Thoracic aorta (tissue), 2 donors: ENCODE results near the gene GUCA1A. TPM values are rescaled to one million over a fixed set of nuclear protein-coding genes. Genes with fewer than 3 reads are reported as not detected.

ENCODE experiments used
- ATAC-seq: fragments of 150-250 bp; one replicate; pipeline ENCODE4 v1.8.0; 2017; ENCODE audit warnings: low read depth; ENCODE audit not compliant: insufficient number of reproducible peaks, low FRiP score
- DNase-seq: peaks from one replicate; pipeline ENCODE4 v3.0.0-alpha.2; 2020; ENCODE audit warnings: low spot score
- H3K27ac ChIP-seq, 2 donors: fragments of 200-600 bp; sonication (generic); 1 replicate in 1 of 2; 2 replicates in 1 of 2; pipeline ENCODE4 v1.5.1; 2016; ENCODE audit warnings: mild to moderate bottlenecking in 2 of 2, moderate library complexity in 2 of 2
- H3K27me3 ChIP-seq: fragments of 200-600 bp; sonication (generic); replicated peaks from 2 replicates; pipeline ENCODE4 v1.6.0; 2016; ENCODE audit warnings: mild to moderate bottlenecking; ENCODE audit not compliant: insufficient read depth
- H3K36me3 ChIP-seq: fragments of 200-600 bp; sonication (generic); one replicate; pipeline ENCODE4 v1.5.1; 2016
- H3K4me1 ChIP-seq, 2 donors: fragments of 200-600 bp; sonication (generic); 1 replicate in 1 of 2; 2 replicates in 1 of 2; pipeline versions ENCODE4 v1.5.1 to v1.6.0; 2016; ENCODE audit warnings: low read depth in 2 of 2, mild to moderate bottlenecking in 1 of 2; ENCODE audit not compliant: control insufficient read depth in 1 of 2
- H3K4me3 ChIP-seq: fragments of 200-600 bp; sonication (generic); 2 replicates; pipeline ENCODE4 v1.5.1; 2016; ENCODE audit warnings: mild to moderate bottlenecking
- H3K9me3 ChIP-seq: fragments of 200-600 bp; sonication (generic); 2 replicates; pipeline ENCODE4 v1.5.1; 2016
- total RNA-seq, 2 donors: library from RNA; depleted of rRNA; stranded (reverse); fragments of >200 nt; gene quantifications; one replicate each; pipeline versions ENCODE4 v1.1.0 to v1.2.3, GENCODE V29; 2016
- TF ChIP-seq, protein P1 (sequence below): fragments of 200-600 bp; sonication (generic); IDR thresholded peaks from one replicate; pipeline ENCODE4 v1.5.1; 2019; ENCODE audit warnings: antibody characterized with exemption

The GUCA1A gene
- total RNA-seq, 2 donors from 2014 or later: not detected

DNA sequence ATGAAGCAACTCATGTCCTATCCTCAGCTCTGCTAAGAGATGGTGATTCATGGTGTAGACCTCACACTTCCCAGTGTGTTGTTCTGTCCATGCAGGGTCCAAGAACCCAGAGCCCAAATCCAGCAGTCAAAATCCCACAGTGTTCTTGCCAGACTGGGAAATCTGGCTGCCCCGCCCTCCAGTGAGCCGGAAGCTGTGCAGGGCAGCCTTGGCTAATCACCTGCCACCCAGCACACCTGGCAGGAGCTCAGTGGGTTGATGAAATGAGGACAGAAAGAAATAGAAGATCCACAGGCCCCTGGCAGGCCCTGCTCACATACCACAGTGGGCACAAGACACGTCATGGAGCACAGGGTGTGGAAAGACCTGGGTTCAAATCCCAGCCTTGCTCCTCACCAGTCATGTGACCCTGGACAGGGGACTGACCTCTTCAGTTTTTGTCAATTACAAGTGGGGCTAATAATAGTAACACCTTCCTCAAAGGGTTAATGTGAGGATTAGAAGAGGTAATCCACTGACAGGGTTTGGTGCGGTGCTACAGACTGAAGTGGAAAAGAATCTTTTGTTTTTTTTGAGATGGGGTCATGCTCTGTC, 13.6 kb upstream of the GUCA1A start:
- no peak overlapping the region for H3K27ac ChIP-seq
- DNase-seq (no peak), ATAC-seq (no peak)
- no peak overlapping the region for H3K4me3 ChIP-seq
- H3K9me3 ChIP-seq: no peaks in the 10 kb centered on the region
- no peaks in the 10 kb centered on the region for H3K27me3 ChIP-seq
- TF ChIP-seq, protein P1, sequence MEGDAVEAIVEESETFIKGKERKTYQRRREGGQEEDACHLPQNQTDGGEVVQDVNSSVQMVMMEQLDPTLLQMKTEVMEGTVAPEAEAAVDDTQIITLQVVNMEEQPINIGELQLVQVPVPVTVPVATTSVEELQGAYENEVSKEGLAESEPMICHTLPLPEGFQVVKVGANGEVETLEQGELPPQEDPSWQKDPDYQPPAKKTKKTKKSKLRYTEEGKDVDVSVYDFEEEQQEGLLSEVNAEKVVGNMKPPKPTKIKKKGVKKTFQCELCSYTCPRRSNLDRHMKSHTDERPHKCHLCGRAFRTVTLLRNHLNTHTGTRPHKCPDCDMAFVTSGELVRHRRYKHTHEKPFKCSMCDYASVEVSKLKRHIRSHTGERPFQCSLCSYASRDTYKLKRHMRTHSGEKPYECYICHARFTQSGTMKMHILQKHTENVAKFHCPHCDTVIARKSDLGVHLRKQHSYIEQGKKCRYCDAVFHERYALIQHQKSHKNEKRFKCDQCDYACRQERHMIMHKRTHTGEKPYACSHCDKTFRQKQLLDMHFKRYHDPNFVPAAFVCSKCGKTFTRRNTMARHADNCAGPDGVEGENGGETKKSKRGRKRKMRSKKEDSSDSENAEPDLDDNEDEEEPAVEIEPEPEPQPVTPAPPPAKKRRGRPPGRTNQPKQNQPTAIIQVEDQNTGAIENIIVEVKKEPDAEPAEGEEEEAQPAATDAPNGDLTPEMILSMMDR: no peak
- no peaks in the 10 kb centered on the region for H3K4me1 ChIP-seq
- no peaks in the 10 kb centered on the region for H3K36me3 ChIP-seq

DNA sequence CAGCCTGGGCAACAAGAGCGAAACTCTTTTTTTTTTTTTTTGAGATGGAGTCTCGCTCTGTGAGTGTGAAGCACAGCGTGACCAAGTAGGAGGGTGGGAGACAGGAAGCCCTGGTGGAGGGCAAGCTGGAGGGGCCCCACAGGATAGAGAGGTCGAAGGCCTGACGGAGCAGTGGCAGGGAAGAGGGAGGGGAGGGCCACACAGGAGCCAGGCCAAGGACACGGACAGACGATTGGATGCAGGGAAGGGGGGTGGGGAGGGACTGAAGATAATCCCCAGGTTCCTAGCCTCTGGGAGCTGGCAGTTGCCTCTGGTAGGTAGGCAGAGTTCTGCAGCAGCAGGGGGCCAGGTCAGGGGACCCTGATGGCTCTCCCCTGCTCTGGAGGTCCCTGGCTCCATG, 10.8 kb upstream of the GUCA1A start:
- Histone ChIP-seq H3K27me3 (no peaks in the 10 kb centered on the region), H3K4me3 (no peak overlapping the region), H3K4me1 (no peaks in the 10 kb centered on the region), H3K36me3 (no peaks in the 10 kb centered on the region), H3K27ac (no peak overlapping the region), H3K9me3 (no peaks in the 10 kb centered on the region)
- TF ChIP-seq, protein P1: no peak
- ATAC-seq: no peak
- DNase-seq: no peak

DNA sequence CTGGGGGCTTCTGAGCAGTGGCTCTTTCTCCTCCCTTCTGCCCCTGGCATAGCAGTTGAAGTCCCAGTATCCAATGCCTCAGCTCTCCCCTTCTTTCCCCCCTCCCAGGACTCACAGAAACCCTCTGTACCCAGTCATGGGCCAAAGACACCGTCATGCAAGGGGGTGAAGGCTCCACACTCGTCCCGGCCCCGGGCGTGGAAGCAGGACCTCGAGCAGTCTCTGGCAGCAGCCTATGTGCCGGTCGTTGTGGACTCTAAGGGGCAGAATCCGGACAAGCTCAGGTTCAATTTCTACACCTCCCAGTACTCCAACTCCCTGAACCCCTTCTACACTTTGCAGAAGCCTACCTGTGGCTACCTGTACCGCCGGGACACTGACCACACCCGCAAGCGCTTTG, 10.4 kb upstream of the GUCA1A start:
- H3K9me3 ChIP-seq: no peaks in the 10 kb centered on the region
- ATAC-seq: no peak

DNA sequence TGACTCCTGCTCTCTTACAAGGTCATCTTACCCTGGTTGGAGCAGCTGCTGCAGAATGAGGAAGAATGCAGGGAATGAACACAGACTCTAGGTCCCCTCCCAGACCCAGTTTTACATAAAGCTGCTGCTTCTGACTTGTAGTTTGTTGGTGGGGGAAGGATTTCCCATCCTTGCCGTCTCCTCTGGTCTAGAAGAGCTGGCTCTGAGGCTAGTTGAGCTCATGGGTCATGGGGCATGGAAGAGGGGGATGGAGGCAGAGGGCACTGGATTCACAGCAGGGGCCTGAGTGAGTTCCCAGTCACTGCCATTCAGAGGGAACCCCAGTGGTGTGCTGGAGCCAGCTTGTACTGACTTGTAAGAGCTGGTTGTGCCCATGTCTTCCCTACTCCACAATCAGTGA, 9.2 kb upstream of the GUCA1A start:
- H3K27ac ChIP-seq: no peak overlapping the region
- TF ChIP-seq, protein P1: no peak
- no peak overlapping the region for H3K4me3 ChIP-seq
- ATAC-seq: no peak
- H3K27me3 ChIP-seq: no peaks in the 10 kb centered on the region
- no peaks in the 10 kb centered on the region for H3K9me3 ChIP-seq
- H3K4me1 ChIP-seq: no peaks in the 10 kb centered on the region
- no peak for DNase-seq
- H3K36me3 ChIP-seq: no peaks in the 10 kb centered on the region

More for the DNA sequence above, 10.4 kb upstream of the GUCA1A start:
- Histone ChIP-seq H3K36me3 (no peaks in the 10 kb centered on the region), H3K27me3 (no peaks in the 10 kb centered on the region), H3K27ac (no peak overlapping the region), H3K4me1 (no peaks in the 10 kb centered on the region), H3K4me3 (no peak overlapping the region)
- DNase-seq: no peak
- TF ChIP-seq, protein P1: no peak

DNA sequence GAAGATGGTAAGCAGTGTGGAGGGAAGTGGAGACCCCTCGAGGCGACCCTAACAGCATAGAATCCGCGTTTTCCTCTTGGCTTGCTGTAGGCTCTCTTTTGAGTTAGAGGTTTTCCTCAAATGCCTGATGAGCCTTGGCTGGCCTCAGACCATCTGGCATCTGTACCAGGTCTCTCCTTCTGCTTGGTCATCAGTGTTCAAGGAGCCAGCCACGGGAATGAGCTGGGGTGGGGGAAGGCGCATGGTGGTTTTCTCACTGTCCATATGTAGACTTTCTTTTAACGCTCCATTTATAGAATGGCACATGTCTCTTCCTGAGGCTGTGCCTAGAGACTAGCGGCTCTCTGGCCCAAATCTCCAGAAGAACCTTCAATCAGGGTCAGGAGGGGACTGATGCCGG, 8.1 kb upstream of the GUCA1A start:
- no peak for ATAC-seq
- TF ChIP-seq, protein P1: no peak
- no peak for DNase-seq

More for the DNA sequence above, 8.1 kb upstream of the GUCA1A start:
- H3K4me1 ChIP-seq: no peaks in the 10 kb centered on the region
- H3K36me3 ChIP-seq: no peaks in the 10 kb centered on the region
- H3K27ac ChIP-seq: no peak overlapping the region
- H3K27me3 ChIP-seq: no peaks in the 10 kb centered on the region
- no peak overlapping the region for H3K4me3 ChIP-seq
- no peaks in the 10 kb centered on the region for H3K9me3 ChIP-seq
